ENCODE data around the gene TPBG. TPM values are rescaled to one million over a fixed set of nuclear protein-coding genes. Genes with fewer than 3 reads are reported as not detected.

TPBG gene
- total RNA-seq, 1 donor from 2014 or later: 10.8 TPM

GRCh38 chr6:82413868-82414267 lies 50.3 kb downstream of the TPBG start:
- intact Hi-C loops (cut with DNase I): no loop called here
- Histone ChIP-seq H3K27ac (no peak overlapping the region), H3K4me1 (no peaks in the 10 kb centered on the region), H3K9me3 (no peaks in the 10 kb centered on the region), H3K36me3 (no peaks in the 10 kb centered on the region), H3K4me3 (no peak overlapping the region), H3K27me3 (ENCODE audit: low read depth) (no peaks in the 10 kb centered on the region)
- TF ChIP-seq CTCF (IDR thresholded peaks at IDR 0.05): no peak
- no peak for ATAC-seq
- DNase-seq: no peak

GRCh38 chr6:82415820-82416219 lies 52.2 kb downstream of the TPBG start:
- no peak overlapping the region for H3K27ac ChIP-seq

GRCh38 chr6:82416346-82416745 lies 52.7 kb downstream of the TPBG start:
- no peak for DNase-seq
- ATAC-seq: no peak
- TF ChIP-seq CTCF (IDR thresholded peaks at IDR 0.05): no peak
- no peaks in the 10 kb centered on the region for H3K27me3 ChIP-seq (ENCODE audit: low read depth)
- H3K27ac ChIP-seq: no peak overlapping the region
- no peaks in the 10 kb centered on the region for H3K36me3 ChIP-seq
- no peaks in the 10 kb centered on the region for H3K4me1 ChIP-seq
- no peak overlapping the region for H3K4me3 ChIP-seq
- intact Hi-C loops (cut with DNase I): no loop called here
- no peaks in the 10 kb centered on the region for H3K9me3 ChIP-seq

More at GRCh38 chr6:82415820-82416219, 52.2 kb downstream of the TPBG start:
- DNase-seq (no peak), ATAC-seq (no peak)
- no peaks in the 10 kb centered on the region for H3K27me3 ChIP-seq (ENCODE audit: low read depth)
- H3K4me1 ChIP-seq: no peaks in the 10 kb centered on the region
- intact Hi-C loops (cut with DNase I): no loop called here
- TF ChIP-seq CTCF (IDR thresholded peaks at IDR 0.05): no peak
- no peak overlapping the region for H3K4me3 ChIP-seq
- H3K36me3 ChIP-seq: no peaks in the 10 kb centered on the region
- no peaks in the 10 kb centered on the region for H3K9me3 ChIP-seq

Other genes with a start within 250 kb of the TPBG start
- 27.4 TPM for gene IBTK, start 116.1 kb upstream of the TPBG start, total RNA-seq

Data from lower lobe of right lung (tissue), 2 donors.